Vagina (tissue), 2 donors: Measurements from ENCODE around the gene CCDC8.

Experiments used
- CTCF ChIP-seq, 3 experiments: fragments of 450-650 bp in 2 of 3; fragments of 200-600 bp in 1 of 3; sonication (generic) in 1 of 3; IDR thresholded peaks; one replicate each; pipeline ENCODE4 v1.5.1; 2017 to 2019; ENCODE audit warnings: antibody characterized with exemption in 3 of 3, mild to moderate bottlenecking in 2 of 3, moderate library complexity in 2 of 3
- POLR2A ChIP-seq, 2 donors: fragments of 450-650 bp; IDR thresholded peaks; one replicate each; pipeline ENCODE4 v1.6.1; 2017; ENCODE audit warnings: antibody characterized with exemption in 2 of 2, mild to moderate bottlenecking in 2 of 2, moderate library complexity in 2 of 2
- POLR2AphosphoS5 ChIP-seq, 2 donors: sonication (generic); formaldehyde crosslinking; IDR thresholded peaks; one replicate each; pipeline ENCODE4 v1.9.0; 2017; ENCODE audit warnings: antibody characterized with exemption in 2 of 2, mild to moderate bottlenecking in 2 of 2, low read depth in 1 of 2; ENCODE audit not compliant: insufficient read depth in 1 of 2

GRCh38 chr19:46446021-46446420 lies 32.7 kb upstream of the CCDC8 start:
- TF ChIP-seq POLR2AphosphoS5 (IDR thresholded peaks at IDR 0.05; ENCODE audit: insufficient read depth in 1 of 2, low read depth in 1 of 2) (no peak), CTCF (IDR thresholded peaks at IDR 0.05) (no peak), POLR2A (IDR thresholded peaks at IDR 0.05) (no peak)
